ENCODE data around the gene PCDH7.

Gene PCDH7

GRCh38 chr4:30768277-30768676 lies 48.1 kb downstream of the PCDH7 start (continued):
- TF ChIP-seq CSRNP3 (CRISPR knock-in tag; IDR thresholded peaks at IDR 0.05), result no peak

GRCh38 chr4:30769093-30769492 lies 48.9 kb downstream of the PCDH7 start:
- no peak for ATAC-seq
- TF ChIP-seq CSRNP3 (CRISPR knock-in tag; IDR thresholded peaks at IDR 0.05) (no peak), ZNF565 (CRISPR knock-in tag; conservative IDR thresholded peaks at IDR 0.05; ENCODE audit: low read depth) (no peak), TCF4 (CRISPR knock-in tag; IDR thresholded peaks at IDR 0.05; ENCODE audit: borderline replicate concordance) (no peak), PPARA (CRISPR knock-in tag; IDR thresholded peaks at IDR 0.05; ENCODE audit: borderline replicate concordance) (no peak), TOX (CRISPR knock-in tag; IDR thresholded peaks at IDR 0.05; ENCODE audit: borderline replicate concordance) (no peak), ISL1 (CRISPR knock-in tag; IDR thresholded peaks at IDR 0.05) (no peak), RARB (CRISPR knock-in tag; IDR thresholded peaks at IDR 0.05) (no peak), ZC3H10 (CRISPR knock-in tag; IDR thresholded peaks at IDR 0.05) (no peak), POU6F1 (CRISPR knock-in tag; IDR thresholded peaks at IDR 0.05; ENCODE audit: borderline replicate concordance, low read depth) (no peak), BACH2 (CRISPR knock-in tag; IDR thresholded peaks at IDR 0.05; ENCODE audit: borderline replicate concordance) (no peak), TSHZ2 (CRISPR knock-in tag; IDR thresholded peaks at IDR 0.05) (no peak)

- peak; percentile 83 for TF ChIP-seq TOX (CRISPR knock-in tag; IDR thresholded peaks at IDR 0.05; ENCODE audit: borderline replicate concordance)
- no peak for TF ChIP-seq ZFP3 (CRISPR knock-in tag; IDR thresholded peaks at IDR 0.05)
- TF ChIP-seq ZC3H10 (CRISPR knock-in tag; IDR thresholded peaks at IDR 0.05), result peak; percentile 60
- no peak for TF ChIP-seq ZNF70 (CRISPR knock-in tag; IDR thresholded peaks at IDR 0.05)
- 0 out of 2 replicates have a peak, but pooled peaks have one; percentile 33 for TF ChIP-seq PATZ1 (CRISPR knock-in tag; IDR thresholded peaks at IDR 0.05; ENCODE audit: borderline replicate concordance)
- no peak for TF ChIP-seq ZFP30 (CRISPR knock-in tag; IDR thresholded peaks at IDR 0.05)
- peak; percentile 54 for ATAC-seq
Measured at GRCh38 chr4:30770049-30770549, 49.9 kb downstream of the PCDH7 start.

GRCh38 chr4:30770812-30771211 lies 50.6 kb downstream of the PCDH7 start:
- ATAC-seq, result no peak
- TF ChIP-seq ZFP30 (CRISPR knock-in tag; IDR thresholded peaks at IDR 0.05), result no peak
- TF ChIP-seq ZNF70 (CRISPR knock-in tag; IDR thresholded peaks at IDR 0.05), result no peak
- no peak for TF ChIP-seq CSRNP3 (CRISPR knock-in tag; IDR thresholded peaks at IDR 0.05)
- TF ChIP-seq ARNTL (CRISPR knock-in tag; IDR thresholded peaks at IDR 0.05; ENCODE audit: borderline replicate concordance, low read depth), result no peak
- no peak for TF ChIP-seq ISL1 (CRISPR knock-in tag; IDR thresholded peaks at IDR 0.05)
- no peak for TF ChIP-seq TOX (CRISPR knock-in tag; IDR thresholded peaks at IDR 0.05; ENCODE audit: borderline replicate concordance)
- no peak for TF ChIP-seq PPARA (CRISPR knock-in tag; IDR thresholded peaks at IDR 0.05; ENCODE audit: borderline replicate concordance)
- TF ChIP-seq TCF4 (CRISPR knock-in tag; IDR thresholded peaks at IDR 0.05; ENCODE audit: borderline replicate concordance), result no peak
- no peak for TF ChIP-seq GLIS3 (CRISPR knock-in tag; IDR thresholded peaks at IDR 0.05)
- TF ChIP-seq CSDC2 (CRISPR knock-in tag; IDR thresholded peaks at IDR 0.05), result no peak
- no peak for TF ChIP-seq CREB5 (CRISPR knock-in tag; IDR thresholded peaks at IDR 0.05; ENCODE audit: low read depth)
- TF ChIP-seq POU6F1 (CRISPR knock-in tag; IDR thresholded peaks at IDR 0.05; ENCODE audit: borderline replicate concordance, low read depth), result no peak
- no peak for TF ChIP-seq SNAI2 (CRISPR knock-in tag; IDR thresholded peaks at IDR 0.05)
- TF ChIP-seq RARB (CRISPR knock-in tag; IDR thresholded peaks at IDR 0.05), result no peak
- no peak for TF ChIP-seq ZNF565 (CRISPR knock-in tag; conservative IDR thresholded peaks at IDR 0.05; ENCODE audit: low read depth)
- TF ChIP-seq ESRRG (CRISPR knock-in tag; IDR thresholded peaks at IDR 0.05), result no peak

Measured in SK-N-SH treated with all-trans-retinoic acid at 6 μM for 48 hours (cell line).